Activated T-cell treated with anti-CD3 and anti-CD28 coated beads for 4 hours (primary cell): Measurements from ENCODE around the gene CDH4.

ENCODE experiments used
- DNase-seq: peaks from one replicate; pipeline ENCODE4 v3.0.0-alpha.2; 2020

The CDH4 gene

DNA sequence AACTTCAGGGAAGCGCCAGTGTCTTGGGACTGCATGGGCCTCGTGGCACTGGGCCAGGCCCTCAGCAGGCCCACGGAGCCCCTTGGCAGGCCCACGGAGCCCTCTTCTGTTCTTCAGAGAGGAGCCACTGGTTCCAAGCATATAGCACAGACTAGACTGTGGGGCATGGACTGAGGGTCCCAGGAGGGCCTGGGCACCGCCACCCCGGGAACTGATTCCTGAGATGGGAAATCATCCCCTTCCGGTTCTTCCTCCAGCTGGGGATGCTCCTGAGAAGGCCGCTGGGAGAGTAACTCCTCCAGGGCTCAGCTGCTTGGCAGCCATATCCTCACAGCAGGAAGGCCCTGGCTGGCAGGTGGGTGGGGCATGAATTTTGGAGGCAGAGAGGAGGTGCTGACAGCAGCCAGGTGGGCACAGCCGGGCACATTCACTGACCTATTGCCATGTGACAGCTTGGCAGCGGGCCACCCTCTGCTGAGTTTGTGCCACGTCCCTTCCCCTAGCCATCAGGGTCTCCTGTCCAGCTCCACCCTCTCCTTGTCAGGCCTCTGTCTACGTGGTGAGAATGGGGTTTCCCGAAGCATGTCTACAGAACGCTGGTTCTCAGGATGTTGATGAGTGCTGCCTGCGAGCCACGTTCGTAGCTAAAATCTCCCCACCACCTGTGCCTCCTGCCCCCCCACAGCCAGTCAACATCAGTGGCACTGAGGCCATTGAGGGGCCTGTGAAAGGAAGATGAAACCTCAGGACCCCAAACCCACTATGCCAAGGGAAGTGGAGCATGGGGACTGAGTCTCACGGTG is 661.6 kb downstream of the CDH4 start:
- DNase-seq, result no peak

DNA sequence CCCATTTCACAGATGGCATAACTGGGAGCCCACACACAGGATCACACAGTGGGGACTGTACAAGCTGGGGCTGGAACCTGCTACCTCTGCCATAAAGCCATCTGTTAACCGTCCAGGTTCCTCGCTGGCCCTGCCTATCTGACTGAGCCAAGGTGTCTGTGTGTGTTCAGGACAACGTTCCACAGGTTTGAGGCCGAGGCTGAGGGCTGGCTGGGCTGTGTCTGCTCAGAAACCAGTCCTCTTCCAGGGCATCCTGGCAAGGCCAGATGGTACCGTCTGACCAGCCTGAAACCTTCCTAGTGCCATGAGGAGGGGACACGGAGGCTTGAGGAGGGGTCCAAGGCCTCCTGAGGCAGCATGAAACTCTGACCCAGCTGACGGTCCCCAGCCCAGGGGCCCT is 663.0 kb downstream of the CDH4 start:
- no peak for DNase-seq

DNA sequence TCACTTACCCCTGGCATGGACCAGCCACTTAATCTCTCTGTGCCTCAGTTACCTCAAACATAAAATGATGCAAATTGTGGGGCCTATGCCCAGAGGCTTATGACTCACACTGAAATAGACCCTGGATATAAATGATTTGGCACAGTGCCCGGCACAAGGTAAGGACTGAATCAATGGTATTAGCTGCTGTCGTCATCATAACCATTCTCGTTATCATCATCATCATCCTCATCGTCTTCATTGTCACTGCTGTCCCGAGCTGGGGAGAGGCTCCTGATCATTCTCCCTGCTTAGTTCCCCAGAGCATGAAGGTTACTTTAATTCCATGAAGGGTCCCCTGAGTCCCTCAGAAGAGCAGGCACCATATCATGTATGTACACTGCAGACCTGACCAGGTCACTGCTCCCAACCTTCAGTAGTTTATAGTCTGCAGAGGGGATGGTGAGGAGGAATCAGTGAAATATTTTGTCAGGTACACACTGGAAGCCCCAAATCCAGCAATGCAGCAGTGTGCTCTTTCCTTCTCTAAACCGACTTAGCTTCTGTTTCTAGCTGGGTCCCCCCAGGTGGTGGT is 664.3 kb downstream of the CDH4 start:
- DNase-seq, result no peak

DNA sequence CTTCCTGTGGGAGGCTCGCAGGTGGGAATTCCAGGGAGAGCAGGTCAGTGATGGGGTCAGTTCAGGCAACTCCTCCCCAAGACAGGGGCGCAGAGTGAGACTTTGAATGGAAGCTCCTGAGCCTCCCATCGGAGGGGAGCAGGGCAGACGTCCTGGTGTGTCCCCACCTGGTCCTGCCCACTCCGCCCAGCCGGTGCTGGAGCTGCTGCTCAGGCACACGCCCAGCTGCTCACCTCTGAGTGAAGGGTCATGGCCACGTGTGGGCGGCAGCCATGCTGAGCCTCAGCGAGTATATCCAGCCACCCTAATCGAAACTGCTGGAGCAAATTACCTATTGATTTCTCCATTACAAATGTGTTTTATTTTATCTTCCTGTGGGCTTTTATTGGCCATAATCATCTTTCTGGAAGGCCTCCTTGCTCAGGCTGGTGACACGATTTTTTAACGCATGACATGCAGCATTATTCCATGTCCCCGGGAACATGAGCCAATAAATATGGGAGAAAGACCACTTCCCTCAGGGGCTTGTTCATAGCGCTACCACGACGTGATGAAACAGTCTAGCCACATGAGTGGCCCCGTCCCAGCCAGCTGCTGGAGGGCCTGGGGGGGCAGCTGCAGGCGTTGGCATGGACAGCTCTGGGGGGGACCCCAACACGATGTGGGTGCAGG is 665.5 kb downstream of the CDH4 start:
- DNase-seq, result no peak

DNA sequence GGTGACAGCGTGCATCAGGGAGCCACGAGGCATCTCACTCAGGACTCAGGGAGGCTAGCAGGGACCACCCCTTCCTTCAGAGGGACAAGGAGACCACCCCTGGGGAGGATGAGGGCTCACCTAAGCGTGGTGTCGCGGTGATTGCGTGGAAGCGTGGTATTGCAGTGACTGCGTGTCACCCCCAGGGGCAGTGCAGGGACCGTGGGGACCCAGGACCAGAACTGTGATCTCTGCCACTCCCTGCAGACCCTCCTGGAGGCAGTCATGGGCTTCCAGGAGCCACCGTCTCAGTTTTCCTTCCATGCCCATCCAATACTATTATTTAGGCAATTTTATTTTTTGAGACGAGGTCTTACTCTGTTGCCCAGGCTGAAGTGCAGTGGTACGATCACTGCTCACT is 666.5 kb downstream of the CDH4 start:
- DNase-seq, result no peak

DNA sequence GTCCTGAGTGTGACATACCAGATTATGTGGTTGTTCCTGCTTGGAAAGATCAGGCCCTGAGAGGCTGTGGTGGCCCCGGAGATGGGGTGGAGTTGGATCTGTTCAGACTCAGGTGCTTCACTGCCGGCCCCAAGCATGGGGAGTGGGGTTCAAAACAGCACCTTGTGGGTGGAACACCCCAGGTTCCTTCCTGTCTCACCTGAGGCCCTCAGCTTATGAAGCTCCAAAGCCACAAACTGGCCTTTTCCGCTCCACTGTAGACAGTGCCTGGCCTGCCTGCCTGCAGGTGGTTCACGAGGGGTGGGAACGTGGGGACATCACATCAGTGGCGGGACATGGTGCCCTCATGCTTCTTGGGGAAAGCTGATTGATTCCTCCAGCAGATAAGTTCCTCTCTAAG is 667.2 kb downstream of the CDH4 start:
- no peak for DNase-seq

DNA sequence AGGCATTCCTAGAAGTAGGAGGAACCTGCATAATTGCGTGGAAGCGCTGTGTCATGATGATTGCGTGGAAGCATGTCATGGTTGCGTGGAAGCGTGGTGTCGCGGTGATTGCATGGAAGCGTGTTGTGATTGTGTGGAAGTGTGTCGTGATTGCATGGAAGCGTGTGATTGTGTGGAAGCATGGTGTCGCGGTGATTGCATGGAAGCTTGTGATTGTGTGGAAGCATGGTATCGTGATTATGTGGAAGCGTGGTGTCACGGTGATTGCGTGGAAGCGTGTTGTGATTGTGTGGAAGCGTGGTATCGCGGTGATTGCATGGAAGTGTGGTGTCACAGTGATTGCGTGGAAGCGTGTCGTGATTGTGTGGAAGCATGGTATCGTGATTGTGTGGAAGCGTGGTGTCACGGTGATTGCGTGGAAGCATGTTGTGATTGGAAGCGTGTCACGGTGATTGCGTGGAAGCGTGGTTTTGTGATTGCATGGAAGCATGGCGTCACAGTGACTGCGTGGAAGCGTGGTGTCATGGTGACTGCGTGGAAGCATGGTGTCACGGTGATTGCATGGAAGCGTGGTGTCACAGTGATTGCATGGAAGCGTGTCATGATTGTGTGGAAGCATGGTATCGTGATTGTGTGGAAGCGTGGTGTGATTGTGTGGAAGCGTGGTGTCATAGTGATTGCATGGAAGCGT is 667.8 kb downstream of the CDH4 start:
- DNase-seq, result no peak

DNA sequence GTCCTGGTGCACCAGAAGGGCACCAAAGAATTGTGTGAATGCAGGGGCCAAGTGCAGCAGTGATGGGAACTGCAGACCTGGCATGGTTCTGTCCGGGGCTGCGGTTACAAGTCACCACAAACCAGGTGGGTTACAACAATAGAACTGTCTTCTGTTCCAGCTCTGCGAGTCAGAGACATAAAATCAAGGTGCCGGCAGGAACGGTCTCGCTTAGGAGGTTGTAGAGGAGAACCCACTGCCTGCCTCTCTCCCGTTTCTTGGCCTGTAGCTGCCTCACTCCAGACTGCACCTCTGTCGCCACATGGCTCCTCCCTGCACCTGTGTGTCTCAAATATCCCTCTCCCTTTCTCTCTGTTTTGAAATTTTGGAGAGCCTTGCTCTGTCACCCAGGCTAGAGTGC is 670.4 kb downstream of the CDH4 start:
- DNase-seq, result no peak

DNA sequence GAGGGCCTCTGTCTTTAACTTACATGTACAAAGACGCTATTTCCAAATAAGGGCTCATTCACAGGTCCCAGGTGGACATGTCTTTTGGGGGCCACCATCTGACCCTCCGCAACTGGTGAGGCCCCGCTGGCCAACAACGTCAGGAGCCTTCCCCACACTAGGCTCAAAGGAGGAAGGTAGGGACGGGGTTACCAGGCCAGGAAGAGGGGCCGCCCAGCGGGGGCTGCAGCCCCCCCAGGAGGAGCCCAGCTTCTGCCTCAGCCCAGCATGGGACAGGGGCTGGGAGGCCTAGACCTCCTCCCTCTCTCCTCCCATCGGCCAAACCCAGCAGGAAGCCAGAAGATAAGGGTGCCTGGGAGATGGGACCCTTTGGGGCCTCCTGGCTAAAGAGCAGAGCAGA is 670.9 kb downstream of the CDH4 start:
- DNase-seq, result no peak

DNA sequence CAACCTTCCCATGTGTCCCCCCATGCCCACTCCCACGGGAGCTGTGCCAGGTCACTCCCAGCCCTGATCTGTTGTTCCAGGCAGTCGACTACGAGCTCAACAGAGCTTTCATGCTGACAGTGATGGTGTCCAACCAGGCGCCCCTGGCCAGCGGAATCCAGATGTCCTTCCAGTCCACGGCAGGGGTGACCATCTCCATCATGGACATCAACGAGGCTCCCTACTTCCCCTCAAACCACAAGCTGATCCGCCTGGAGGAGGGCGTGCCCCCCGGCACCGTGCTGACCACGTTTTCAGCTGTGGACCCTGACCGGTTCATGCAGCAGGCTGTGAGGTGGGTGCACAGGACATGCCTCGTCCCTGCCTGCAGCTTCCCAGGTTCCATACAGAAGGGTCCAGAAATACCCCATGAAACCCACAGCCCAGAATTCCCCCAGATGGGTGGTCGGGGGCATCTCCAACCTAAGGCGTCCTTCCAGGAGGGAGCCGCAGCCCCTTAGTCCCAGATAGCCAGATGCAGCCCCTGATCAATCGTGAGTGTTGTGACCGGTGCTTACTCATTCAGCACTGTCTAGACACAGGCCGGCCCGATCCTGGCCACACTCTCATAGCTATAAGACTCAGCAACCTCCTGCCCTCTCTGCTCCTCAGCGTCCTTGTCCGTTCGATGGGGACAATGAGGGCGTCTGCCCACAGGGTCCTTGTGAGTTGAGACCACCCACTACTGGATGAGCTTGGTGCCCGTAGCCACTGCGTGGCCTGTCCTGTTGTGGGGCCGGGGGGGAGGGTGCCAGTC is 671.5 kb downstream of the CDH4 start:
- no peak for DNase-seq

DNA sequence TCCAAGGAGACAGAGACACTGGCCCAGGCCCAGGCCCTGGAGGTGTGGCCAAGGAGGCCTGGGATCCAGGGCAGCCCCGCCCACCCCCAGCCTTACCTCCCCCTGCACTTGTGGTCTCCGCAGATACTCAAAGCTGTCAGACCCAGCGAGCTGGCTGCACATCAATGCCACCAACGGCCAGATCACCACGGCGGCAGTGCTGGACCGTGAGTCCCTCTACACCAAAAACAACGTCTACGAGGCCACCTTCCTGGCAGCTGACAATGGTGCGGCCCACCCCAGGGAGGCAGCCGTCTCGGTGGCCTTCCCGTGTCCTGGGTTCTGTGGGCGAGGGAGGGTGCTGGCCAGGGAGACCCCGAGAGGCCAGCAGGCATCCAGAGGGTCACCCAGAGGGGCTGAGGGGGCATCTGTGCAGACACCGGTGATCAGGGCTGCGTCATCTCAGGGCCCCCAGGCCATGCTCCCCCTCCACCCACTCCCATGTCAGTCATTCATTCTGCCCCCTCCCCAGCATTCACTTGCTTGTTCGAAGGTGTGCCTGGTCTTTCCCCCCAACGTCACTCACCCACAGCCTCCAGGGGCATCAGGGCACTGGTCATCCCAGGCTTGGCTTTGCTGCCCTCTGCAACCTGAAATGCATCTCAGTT is 672.3 kb downstream of the CDH4 start:
- DNase-seq, result no peak

DNA sequence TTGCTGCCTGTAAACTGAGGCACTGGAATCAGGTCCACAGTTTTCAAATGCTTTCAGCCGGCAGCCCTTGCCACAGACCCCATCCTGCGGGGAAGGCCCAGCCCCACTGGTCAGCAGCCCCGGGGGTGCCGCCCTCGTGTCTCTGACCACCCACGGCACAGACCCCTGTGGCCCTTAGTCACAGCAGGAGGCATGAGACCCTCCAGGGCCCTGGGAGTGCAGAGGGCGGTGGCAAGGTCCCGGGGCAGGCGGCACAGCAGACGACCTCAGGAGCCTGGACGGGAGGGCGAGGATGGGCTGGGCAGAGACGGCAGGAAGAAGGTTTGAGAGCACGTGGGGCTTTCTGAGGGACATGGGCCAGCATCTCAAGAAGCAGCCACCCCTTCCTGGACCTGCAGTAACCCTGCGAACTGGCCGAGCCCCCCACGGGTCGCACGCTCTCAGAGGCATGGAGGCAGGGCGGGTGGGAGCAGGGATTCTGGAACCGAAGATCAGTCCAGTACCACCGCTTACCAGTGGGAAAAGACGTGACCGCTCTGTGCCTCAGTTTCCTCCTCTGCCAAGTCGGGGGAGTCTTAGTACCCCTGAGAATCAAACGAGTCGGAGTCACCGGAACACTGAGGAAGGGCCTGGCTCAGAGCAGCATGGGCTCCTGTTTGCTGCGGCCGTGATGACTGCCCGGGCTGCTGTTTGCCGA is 672.9 kb downstream of the CDH4 start:
- no peak for DNase-seq

DNA sequence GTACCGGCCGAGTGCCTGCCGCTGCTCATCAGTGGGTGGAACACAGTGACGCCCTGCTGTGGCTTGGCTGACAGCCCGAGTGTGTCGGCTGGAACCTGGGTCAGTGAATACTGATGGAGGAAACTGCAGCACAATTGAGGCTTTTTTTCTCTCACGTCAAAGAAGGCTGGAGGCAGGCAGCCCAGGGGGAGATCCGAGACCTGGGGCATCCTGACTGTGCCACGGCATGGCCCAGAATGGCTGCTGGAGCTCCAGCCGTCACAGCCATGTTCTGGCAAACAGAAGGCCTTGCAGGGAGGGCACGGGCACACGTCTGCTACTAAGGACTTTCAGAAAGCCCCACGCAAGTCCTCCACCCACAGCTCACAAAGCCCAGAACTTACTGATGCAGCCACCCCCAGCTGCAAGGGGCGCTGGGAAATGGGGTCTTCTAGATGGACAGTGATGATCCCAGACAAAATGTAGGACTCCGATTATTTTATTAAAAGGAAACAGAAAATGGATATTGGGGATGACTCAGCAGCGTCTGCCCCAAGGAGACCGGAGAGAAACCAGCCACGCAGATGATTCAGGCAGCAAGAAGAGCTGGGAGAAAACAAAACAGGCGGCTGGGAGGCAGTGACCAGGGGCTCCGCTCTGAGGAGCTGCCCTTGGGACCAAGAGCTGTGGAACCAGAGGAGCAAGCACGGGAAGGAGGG is 673.6 kb downstream of the CDH4 start:
- DNase-seq, result no peak

DNA sequence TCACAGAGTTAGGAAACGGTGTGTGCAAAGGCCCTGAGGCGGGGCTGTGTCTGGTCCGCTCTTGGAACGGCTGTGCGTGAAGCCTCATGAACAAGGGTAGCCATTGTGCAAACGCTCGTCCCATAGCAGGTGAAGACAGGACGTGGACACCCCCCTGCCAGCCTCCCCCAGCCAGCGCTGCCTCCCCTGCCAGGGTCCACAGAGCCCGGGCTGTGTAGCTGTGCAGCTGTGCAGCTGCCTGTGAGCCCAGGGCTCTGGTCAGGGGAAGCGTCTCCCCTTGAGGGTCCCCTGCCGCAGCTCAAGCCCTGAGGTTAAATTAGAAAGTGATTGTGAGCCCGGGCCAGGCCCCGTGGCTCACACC is 674.2 kb downstream of the CDH4 start:
- DNase-seq, result no peak

DNA sequence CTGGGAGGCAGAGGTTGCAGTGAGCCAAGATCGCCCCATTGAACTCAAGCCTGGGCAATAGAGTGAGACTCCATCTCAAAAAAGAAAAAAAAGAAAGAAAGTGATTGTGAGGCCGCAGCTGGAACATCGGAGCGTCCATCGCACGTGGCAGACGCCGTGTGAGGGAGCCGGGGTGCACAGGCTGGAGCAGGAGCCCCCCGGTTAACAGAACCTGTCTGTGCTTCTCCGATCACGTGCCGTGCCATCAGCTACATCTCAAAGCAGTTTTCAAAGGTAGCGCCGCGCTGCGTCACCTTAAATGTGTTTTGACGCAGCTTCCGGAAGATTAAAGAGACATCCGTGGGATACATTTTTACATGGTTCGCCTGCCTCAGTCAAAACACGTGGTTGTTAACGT is 674.7 kb downstream of the CDH4 start:
- DNase-seq, result no peak

DNA sequence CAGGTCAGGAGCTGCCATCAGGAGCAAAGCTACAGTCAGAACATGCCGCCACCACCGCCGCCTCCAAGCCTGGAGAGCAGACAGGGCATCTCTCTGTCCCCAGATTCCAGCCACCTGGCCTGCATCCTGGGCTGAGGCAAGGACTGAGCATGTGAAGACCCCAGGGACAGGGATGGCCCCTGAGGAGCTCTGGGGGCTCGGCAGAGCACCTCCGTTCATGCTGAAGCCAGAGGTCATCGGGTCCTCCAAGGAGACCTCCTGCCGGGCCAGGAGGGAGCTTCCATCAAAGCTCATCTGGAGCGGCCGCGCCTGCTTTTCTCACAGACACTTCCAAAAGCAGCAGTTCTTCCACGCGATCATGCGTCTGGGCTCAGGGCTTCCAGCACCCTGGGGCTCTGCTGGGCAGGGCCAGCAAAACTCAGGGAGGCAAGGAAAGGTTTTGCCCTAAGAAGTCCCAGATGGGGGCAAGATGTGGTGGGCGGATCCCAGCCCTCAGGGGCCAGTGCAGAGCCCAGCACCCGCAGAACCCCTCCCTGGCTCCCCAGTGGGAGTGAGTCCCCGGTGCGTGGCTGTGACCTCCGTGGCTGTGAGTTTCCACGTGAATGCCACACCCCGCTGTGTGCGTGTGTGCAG is 675.2 kb downstream of the CDH4 start:
- no peak for DNase-seq

DNA sequence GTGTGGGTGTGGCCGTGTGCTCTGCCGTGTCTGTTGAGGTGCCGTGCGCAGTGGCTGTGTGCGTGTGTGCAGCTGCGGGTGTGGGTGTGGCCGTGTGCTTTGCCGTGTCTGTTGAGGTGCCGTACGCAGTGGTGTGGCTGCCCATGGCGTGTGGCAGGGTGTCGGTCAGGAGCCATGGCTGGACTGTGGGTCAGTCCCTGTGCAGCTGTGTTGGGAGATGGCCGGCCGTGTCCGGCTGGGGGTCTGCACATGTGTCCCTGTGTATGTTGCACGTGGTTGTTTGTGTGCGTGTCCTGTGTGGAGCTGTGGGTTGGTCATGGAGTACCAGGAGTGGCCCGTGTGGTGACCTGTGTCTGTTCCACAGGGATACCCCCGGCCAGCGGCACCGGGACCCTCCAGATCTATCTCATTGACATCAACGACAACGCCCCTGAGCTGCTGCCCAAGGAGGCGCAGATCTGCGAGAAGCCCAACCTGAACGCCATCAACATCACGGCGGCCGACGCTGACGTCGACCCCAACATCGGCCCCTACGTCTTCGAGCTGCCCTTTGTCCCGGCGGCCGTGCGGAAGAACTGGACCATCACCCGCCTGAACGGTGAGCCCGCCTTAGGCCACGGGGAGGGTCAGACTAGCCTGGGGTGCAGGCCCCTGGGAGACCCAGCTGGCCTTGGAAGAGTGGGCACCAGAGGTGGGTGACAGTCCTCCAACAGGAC is 675.9 kb downstream of the CDH4 start:
- no peak for DNase-seq

DNA sequence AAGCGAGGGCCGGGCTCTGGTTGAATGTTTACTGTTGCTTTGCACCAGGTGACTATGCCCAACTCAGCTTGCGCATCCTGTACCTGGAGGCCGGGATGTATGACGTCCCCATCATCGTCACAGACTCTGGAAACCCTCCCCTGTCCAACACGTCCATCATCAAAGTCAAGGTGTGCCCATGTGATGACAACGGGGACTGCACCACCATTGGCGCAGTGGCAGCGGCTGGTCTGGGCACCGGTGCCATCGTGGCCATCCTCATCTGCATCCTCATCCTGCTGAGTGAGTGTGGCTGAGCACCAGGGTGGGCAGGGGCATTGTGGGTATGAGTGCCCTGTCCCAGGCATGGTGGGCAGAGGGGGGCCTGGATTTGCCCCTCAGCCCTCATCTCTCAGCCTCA is 677.5 kb downstream of the CDH4 start:
- DNase-seq, result no peak

DNA sequence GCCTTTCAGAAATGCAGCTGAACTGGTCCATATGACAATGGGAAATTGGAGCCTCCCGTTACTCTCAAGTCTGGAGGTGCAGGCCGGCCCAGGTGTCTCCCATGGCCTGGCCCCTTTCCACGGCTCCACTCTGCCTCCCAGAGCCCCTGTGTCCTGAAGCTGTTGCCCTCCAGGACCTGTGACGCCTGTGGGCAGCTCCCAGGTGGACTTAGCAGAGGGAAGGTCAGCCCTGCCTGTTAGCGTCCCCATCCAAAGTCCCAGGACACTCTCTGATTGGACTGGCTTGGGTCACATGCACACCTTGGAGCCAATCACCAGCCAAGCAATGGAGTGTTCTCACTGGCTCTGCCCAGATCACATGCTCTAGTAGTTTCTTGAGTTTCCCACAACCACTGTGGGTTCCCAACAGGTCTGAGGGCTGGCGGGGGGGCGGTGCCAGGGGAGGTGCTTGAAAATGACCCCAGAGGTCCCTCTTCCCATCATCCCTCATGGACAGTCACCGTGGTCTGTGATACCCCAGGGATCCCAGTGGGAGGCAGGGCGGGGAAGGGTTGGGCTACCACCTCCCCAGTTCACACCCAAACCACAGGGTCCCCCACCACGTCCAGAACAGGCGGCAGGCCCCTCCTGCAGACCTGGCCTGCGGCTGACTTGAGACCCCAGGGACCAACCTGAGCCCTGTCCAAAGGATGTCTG is 678.1 kb downstream of the CDH4 start:
- DNase-seq, result no peak
